HG02840 (cell line): Measurements from ENCODE around the gene SNX6.
"Not testable (repeated sequence)": the region's sequence is repeated elsewhere in the genome, so short reads cannot be mapped to it uniquely, and the experiment has no call there.

ENCODE experiments used
- ATAC-seq: cut with Tn5 transposase; IDR thresholded peaks from one replicate; pipeline ENCODE4 v1.9.1; 2021; ENCODE audit warnings: mild to moderate bottlenecking, moderate library complexity, moderate number of reproducible peaks; ENCODE audit not compliant: unreplicated experiment, low FRiP score

SNX6 gene

DNA sequence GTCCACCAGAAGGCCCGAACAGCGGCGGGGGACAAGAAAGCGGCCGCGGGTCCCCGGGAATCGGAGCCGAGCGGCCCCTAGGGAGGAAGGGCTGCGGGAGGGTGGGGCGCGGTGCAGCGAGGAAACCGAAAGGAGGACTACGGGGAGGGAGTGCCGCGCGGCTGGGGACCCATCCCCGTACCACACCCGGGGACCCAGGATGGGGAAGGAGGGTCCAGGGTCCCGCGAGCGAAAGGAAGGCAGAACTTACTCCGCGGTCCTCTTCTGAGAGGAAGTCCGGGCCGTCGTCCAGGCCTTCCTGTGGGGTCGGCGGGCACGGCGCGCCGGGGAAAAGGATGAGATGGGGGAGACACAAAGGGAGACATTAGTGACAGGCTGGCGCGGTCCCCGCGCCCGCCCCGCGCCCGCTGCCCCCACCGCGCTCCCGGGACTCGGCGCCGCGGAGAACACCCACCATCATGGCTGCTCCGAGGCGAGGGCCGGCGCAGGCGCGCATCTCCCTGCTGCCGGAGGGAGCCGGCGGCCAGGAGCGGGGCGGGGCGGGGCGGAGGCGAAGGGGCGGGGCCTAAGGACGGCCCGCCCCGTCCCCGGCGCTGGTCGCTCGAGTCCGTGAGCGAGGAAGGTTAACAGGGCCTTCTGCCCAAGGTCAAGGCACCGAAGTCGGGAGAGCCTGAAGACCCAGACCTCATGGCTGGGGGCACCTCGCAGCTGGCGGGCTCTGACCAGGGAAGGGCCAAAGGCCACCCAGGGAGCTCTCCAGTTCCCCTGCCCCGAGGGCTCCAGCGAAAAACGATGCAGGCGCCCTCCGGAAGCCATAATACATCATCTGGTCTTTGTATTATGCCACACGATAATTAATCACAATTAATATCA, at the start of gene SNX6:
Gene SNX6, minus strand, starts transcription at position 492 of the 873 bp plus-strand sequence. Its CDS starts 32 bp downstream, at position 460.
- ATAC-seq, result peak; percentile 93

DNA sequence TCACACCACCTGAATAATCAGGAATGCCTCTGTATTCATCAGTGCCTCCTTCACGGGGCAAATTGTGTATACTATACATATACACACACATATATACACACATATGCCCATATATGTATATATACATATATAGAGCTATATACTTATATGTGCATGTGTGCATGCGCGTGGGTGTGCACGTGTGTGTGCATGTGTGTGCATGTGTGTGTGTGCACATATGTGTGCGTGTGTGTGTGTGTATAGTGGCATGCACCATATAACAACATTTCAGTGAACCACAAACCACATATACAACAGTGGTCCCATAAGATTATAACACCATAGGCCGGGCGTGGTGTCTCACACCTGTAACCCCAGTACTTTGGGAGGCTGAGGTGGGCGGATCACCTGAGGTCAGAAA, 48.8 kb upstream of the SNX6 start:
- ATAC-seq, result no peak

DNA sequence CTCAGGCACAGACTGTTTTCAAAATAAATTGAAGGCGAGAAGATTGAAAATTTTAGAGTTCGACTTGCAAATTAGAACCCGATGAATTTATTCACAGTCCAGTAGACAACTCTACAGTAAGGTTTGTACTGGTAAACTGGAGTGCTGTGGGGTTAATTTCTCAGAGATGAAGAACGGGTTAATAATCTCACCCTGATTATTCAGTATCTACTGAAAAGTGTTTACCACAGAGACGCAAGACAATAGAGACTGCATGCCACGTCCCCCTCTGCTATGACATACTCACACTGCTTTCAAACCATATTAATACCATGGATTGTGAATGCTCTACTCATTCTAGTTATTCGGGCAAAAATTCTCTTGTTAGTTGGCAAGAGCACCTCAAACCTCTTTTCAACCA, 48.4 kb upstream of the SNX6 start:
- ATAC-seq, result no peak

DNA sequence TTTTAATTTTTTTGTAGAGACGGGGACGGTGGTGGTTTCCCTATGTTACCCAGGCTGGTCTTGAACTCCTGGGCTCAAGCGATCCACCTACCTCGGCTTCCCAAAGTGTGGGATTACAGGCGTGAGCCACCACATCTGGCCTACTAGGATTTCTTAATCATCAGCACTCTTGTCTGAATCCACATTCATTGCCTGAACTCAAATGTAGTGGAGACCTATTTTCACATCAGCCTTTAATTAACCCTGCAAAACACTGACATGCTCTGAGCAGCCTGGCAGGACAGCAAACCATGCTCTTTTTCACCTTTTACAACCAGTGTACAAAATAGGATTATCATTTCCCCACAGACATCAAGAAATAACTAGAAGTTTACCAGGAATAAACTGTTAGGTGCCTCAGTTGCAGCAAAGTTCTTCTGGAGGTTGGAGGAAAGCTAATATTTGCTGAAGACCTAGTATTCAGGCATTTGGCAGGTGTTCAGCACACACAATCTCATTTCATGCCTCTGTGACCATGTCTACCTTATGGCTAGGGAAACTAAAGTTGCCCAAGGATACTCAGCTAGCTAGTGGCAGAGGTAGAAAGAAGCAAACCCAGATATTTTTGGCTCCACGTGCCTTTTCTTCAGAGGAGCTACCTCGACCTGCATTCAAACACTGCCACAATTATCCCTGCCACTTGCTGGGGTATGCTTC, 46.7 kb upstream of the SNX6 start:
- no peak for ATAC-seq

- ATAC-seq, result no peak
Measured at GRCh38 chr14:34673702-34674101, 43.8 kb upstream of the SNX6 start.

DNA sequence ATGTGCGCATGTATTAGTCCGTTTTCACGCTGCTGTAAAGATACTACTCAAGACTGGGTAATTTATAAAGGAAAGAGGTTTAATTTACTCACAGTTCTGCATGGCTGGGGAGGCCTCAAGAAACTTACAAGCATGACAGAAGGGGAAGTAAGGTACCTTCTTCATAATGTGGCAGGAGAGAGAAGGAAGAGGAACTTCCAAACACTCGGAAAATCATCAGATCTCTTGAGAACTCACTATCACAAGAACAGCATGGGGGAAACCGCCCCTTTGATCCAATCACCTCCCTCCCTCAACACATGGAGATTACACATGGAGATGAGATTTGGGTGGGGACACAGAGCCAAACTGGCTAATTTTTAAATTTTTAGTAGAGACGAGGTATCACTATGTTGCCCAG, 41.8 kb upstream of the SNX6 start:
- no peak for ATAC-seq

DNA sequence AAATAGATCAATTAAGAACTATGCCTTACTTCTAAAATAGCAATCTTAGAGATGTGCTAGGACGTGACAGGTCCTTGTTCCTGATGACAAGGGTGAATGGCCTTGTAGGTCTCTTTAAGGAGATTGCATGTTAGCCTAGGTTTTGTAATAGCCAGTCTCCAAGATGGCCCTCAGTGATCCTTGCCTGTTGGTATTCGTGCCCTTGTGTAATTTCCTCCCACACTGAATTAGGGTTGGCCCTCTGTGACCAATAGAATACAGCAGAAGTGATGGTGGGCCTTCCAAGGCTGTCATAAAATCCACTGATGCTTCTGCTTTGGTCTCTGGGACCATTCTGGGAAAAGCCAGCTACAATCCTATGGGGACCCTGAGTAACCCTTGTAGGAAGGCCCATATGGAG, 38.2 kb upstream of the SNX6 start:
- ATAC-seq, result no peak

DNA sequence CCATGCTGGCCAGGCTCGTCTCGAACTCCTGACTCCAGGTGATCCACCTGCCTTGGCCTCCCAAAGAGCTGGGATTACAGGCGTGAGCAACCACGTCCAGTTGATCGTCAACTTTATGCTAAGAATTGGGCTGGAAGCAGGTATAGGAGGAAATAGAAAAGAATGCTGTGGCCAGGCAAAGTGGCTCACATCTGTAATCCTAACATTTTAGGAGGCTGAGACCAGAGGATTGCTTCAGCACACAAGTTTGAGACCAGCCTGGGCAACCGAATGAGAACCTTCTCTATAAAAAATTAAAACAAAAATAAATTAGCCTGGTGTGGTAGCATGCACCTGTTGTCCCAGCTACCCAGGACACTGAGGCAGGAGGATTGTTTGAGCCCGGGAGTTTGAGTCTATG, 37.1 kb upstream of the SNX6 start:
- ATAC-seq, result no peak

DNA sequence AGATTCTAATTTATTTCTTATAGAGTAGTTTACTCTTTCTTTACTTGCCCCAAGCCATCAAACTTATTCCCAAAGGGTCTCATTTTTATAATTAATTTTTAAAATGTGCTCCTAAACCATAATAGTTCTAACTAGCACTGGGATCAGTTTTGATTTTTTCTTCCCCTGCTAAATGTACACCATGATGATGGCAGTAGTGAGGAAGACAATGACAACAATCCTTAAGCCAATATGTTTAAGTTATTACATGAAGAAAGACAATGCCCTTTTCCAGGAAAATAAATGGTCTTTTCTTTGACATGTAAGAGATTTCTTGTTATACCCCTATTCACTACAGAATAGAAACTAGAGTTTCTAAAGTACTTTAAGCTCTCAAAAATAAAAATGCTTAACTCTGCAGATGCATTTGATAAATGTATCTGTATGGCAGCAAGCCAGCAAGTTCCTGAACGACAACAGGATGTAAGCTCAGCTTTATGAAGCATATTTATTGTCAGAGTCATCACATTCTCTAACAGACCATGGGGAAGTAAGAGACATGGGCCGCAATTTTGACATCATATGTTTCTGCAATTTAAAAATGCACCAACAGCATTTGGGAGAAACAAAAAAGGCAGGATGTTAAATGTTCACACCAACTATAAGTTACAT, 36.0 kb upstream of the SNX6 start:
- ATAC-seq, result no peak

DNA sequence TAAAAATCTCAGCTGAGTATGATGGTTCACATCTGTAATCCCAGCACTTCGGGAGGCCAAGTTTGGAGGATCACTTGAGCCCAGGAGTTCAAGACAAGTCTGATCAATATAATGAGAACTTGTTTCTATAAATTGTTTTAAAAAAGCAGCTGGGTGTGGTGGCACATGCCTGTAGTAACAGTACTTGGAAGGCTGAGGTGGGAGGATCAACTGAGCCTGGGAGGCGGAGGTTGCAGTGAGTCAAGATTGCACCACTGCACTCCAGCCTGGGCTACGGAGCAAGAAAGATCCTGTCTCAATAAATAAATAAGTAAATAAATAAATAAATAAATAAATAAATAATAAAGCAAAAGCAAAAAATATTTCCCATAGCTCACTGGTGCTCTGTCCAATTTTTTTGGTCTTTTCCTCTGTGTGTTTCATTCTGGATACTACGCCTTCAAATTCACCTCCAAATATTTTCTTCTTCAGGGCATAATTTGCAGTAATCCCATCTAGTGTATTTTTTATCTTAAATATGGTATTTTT, 32.7 kb upstream of the SNX6 start:
- no peak for ATAC-seq

GRCh38 chr14:34660796-34661195, 30.8 kb upstream of the SNX6 start:
- ATAC-seq, result no peak

GRCh38 chr14:34655959-34656358, 26.0 kb upstream of the SNX6 start:
- no peak for ATAC-seq

- ATAC-seq, result not testable (repeated sequence)
Measured at GRCh38 chr14:34653073-34653472, 23.1 kb upstream of the SNX6 start.

- not testable (repeated sequence) for ATAC-seq
Measured at GRCh38 chr14:34652348-34652747, 22.4 kb upstream of the SNX6 start.

GRCh38 chr14:34650786-34651584, 21.0 kb upstream of the SNX6 start:
- no peak for ATAC-seq

GRCh38 chr14:34650006-34650405, 20.1 kb upstream of the SNX6 start:
- ATAC-seq, result not testable (repeated sequence)

- ATAC-seq, result no peak
Measured at GRCh38 chr14:34649344-34649743, 19.4 kb upstream of the SNX6 start.

DNA sequence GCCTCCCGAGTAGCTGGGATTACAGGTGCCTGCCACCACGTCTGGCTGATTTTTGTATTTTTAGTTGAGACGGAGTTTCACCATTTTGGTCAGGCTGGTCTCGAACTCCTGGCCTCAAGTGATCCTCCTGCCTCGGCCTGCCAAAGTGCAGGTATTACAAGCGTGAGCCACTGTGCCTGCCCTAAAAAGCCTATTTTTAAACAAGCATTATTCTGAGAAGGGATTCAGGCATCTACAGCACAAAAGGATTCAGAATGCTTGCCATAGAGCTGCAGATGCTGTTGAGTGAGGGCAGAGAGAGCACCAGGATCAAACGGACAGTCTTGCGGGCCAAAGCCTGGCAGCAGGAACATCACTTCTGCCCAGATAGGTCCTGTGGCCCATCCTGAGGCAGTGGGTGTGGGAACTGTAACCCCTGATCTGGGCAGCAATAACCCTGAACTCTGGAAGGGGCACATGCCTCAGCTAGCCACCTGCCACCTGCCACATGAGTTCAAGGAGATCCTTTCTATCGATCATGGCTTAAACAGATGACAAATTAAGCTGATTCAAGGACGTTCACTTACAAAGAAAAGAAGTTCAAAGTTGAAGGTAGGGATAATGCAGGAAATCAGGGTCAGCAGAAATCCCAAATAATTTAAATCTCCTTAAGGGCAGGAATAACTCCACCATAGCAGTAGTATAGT, 16.8 kb upstream of the SNX6 start:
- ATAC-seq, result no peak

- ATAC-seq, result no peak
Measured at GRCh38 chr14:34643361-34643760, 13.4 kb upstream of the SNX6 start.

- no peak for ATAC-seq
Measured at GRCh38 chr14:34642595-34642994, 12.6 kb upstream of the SNX6 start.
